Naive thymus-derived CD4-positive, alpha-beta T cell (primary cell): ENCODE measurements around the gene TOM1L2. TPM values are rescaled to one million over a fixed set of nuclear protein-coding genes. Genes with fewer than 3 reads are reported as not detected.

Experiments used
- ATAC-seq: fragments of 150-1000 bp; cut with Tn5 transposase; 2 replicates; pipeline ENCODE4 v1.10.0; 2021; ENCODE audit warnings: mild to moderate bottlenecking, moderate library complexity
- CTCF ChIA-PET: fragments of 350-600 bp; sonication (Branson Sonifier 250); formaldehyde crosslinking; loops from one replicate; lab custom pipeline; 2021; ENCODE audit warnings: antibody characterized with exemption; lab: Charles Lee
- POLR2A ChIA-PET: fragments of 350-600 bp; sonication (Branson Sonifier 250); formaldehyde crosslinking; loops from one replicate; lab custom pipeline; 2021; ENCODE audit warnings: antibody characterized with exemption, inconsistent platforms; lab: Charles Lee
- DNase-seq, 9 donors: peaks; one replicate each; pipeline versions ENCODE4 v3.0.0 to v3.0.0-alpha.2; 2020 to 2022; ENCODE audit warnings: mixed read lengths in 1 of 9
- H3K27ac ChIP-seq: one replicate; pipeline ENCODE4 v1.7.0; 2013; ENCODE audit warnings: mild to moderate bottlenecking, low read depth, low read length, moderate library complexity
- H3K27me3 ChIP-seq, 2 donors: one replicate each; pipeline ENCODE4 v1.7.0; 2013; ENCODE audit warnings: low read length in 2 of 2, mild to moderate bottlenecking in 2 of 2, moderate library complexity in 2 of 2; ENCODE audit not compliant: control insufficient read depth in 2 of 2, insufficient read depth in 2 of 2
- H3K36me3 ChIP-seq, 3 experiments: 1 replicate in 2 of 3; 2 replicates in 1 of 3; pipeline ENCODE4 v1.7.0; 2013; ENCODE audit warnings: low read length in 3 of 3, mild to moderate bottlenecking in 3 of 3, moderate library complexity in 1 of 3; ENCODE audit not compliant: insufficient read depth in 3 of 3, control insufficient read depth in 2 of 3
- H3K4me1 ChIP-seq, 2 donors: one replicate each; pipeline ENCODE4 v1.7.0; 2013; ENCODE audit warnings: low read length in 2 of 2, mild to moderate bottlenecking in 2 of 2, moderate library complexity in 1 of 2; ENCODE audit not compliant: control insufficient read depth in 2 of 2, insufficient read depth in 2 of 2
- H3K4me3 ChIP-seq: 2 replicates; pipeline ENCODE4 v1.7.0; 2013; ENCODE audit warnings: mild to moderate bottlenecking, low read length
- H3K9me3 ChIP-seq, 3 experiments: 1 replicate in 2 of 3; 2 replicates in 1 of 3; pipeline ENCODE4 v1.7.0; 2013; ENCODE audit warnings: low read length in 3 of 3; ENCODE audit not compliant: control insufficient read depth in 2 of 3
- H3K27ac Mint-ChIP-seq, 9 donors: one replicate each; pipeline ENCODE4 v1.8.0; 2020 to 2022; ENCODE audit warnings: mixed read lengths in 9 of 9, mild to moderate bottlenecking in 8 of 9, moderate library complexity in 5 of 9, inconsistent platforms in 2 of 9
- H3K27me3 Mint-ChIP-seq, 5 donors: one replicate each; pipeline ENCODE4 v1.8.0; 2021 to 2022; ENCODE audit warnings: mixed read lengths in 5 of 5, mild to moderate bottlenecking in 1 of 5
- H3K36me3 Mint-ChIP-seq, 5 donors: one replicate each; pipeline ENCODE4 v1.8.0; 2020 to 2022; ENCODE audit warnings: mixed read lengths in 5 of 5, mild to moderate bottlenecking in 3 of 5, inconsistent platforms in 1 of 5
- H3K4me1 Mint-ChIP-seq, 7 donors: one replicate each; pipeline ENCODE4 v1.8.0; 2020 to 2022; ENCODE audit warnings: mixed read lengths in 7 of 7, mild to moderate bottlenecking in 3 of 7, inconsistent platforms in 1 of 7
- H3K4me3 Mint-ChIP-seq, 10 donors: one replicate each; pipeline ENCODE4 v1.8.0; 2020 to 2022; ENCODE audit warnings: mild to moderate bottlenecking in 10 of 10, mixed read lengths in 10 of 10, moderate library complexity in 6 of 10, inconsistent platforms in 2 of 10
- H3K9me3 Mint-ChIP-seq, 11 donors: one replicate each; pipeline ENCODE4 v1.8.0; 2020 to 2022; ENCODE audit warnings: mixed read lengths in 11 of 11, mild to moderate bottlenecking in 4 of 11, inconsistent platforms in 1 of 11, moderate library complexity in 1 of 11
- intact Hi-C, 2 donors: fragments of 100-400 bp; cut with micrococcal nuclease; formaldehyde crosslinking; loops; one replicate each; pipeline ENCODE4 v1.15.1; 2023
- polyA plus RNA-seq, 2 donors: library from polyadenylated mRNA; unstranded; fragments of 300-500 nt; fragmentation: Illumina TruSeq; gene quantifications; one replicate each; pipeline ENCODE4 v1.2.3, GENCODE V29; 2021
- total RNA-seq, 6 experiments: library from RNA in 5 of 6; stranded (reverse) in 5 of 6; gene quantifications; 1 replicate in 5 of 6; 2 replicates in 1 of 6; pipeline ENCODE4 v1.2.3 and lab custom pipeline; 2021 to 2026

Gene TOM1L2
- total and polyA plus RNA-seq, 7 experiments from 2014 or later = 6.9 to 84.1 (median 61.0) TPM

DNA sequence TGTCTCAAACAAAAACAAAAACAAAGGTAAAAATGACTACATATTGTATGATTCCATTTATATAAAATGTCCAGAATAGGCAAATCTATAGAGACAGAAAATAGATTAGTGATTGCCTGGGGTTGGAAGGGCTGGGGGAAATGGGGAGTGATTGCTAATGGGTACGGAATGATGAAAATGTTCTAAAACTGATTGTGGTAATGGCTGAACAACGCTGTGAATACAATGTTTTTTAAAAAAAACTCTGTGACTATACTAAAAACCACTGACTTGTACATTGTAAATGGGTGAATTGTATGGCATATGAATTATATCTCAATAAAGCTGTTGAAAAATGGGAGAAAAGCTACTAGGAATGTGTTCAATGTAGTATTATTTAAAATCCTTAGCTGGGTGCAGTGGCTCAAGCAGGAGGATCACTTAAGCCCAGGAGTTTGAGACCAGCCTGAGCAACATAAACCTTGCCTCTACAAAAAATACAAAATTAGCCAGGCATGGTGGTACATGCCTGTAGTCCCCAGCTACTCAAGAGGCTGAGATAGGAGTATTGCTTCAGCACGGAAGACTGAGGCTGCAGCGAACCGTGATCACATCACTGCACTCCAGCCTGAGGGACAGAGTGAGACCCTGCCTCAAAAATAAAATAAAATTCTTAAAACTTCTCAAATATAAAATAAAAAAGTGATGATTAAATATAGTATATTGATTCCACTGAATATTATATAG lies 47.9 kb downstream of the TOM1L2 start:
- Mint-ChIP-seq H3K27ac (no peak overlapping the region), H3K36me3 (peaks cover 0 to 14% (median 4%) of the 10 kb centered on the region in 5 donors), H3K9me3 (peaks cover 0 to 2% (median 0%) of the 10 kb centered on the region in 11 donors), H3K4me3 (no peak overlapping the region), H3K4me1 (peaks cover 18 to 50% (median 44%) of the 10 kb centered on the region in 7 donors), H3K27me3 (no peaks in the 10 kb centered on the region)
- H3K27ac ChIP-seq = no peak overlapping the region
- H3K27me3 ChIP-seq = no peaks in the 10 kb centered on the region
- peaks cover 0 to 4% of the 10 kb centered on the region in 2 donors for H3K4me1 ChIP-seq
- POLR2A ChIA-PET = no interaction called here
- CTCF ChIA-PET = interaction anchor here (1.1 kb wide), 1 partner anchor 244 kb away, joined by 3 read pairs; no protein-coding TSS in a partner anchor
- ATAC-seq (no peak), DNase-seq (no peak)
- intact Hi-C loops = no loop called here
- no peaks in the 10 kb centered on the region for H3K9me3 ChIP-seq
- H3K36me3 ChIP-seq = no peaks in the 10 kb centered on the region
- H3K4me3 ChIP-seq = no peak overlapping the region

DNA sequence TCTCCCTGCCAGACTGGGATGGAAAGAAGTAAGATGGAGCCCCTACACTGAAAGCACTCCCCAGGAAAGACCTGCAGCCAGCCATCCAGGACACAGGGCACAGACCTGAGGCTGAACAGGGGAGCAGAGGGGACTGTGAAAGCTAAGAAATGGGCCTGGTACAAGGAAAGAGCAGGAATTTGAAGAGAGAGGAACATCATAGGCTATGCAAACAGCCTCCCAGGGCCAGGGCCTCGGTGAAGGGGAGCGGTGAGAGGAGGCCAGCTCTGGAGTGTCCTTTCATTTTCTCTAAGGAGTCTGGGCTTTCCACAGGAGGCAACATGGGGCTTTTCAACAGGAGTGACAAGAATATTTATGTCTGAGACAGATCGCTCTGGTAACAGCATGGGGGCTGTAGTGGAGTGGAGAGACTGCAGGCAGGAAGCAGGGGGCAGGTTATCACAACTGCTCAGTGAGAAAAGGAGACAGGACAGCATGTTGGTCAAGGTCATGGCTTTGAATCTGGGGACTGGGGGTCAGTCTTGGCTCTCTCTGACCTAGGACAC lies 50.1 kb downstream of the TOM1L2 start:
- Mint-ChIP-seq H3K36me3 (peaks cover 0 to 12% (median 4%) of the 10 kb centered on the region in 5 donors), H3K27ac (peak overlapping the region in 4 of 9 donors; percentile 22 to 57 (median 42)), H3K9me3 (peaks cover 0 to 2% (median 0%) of the 10 kb centered on the region in 11 donors), H3K27me3 (no peaks in the 10 kb centered on the region), H3K4me3 (no peak overlapping the region), H3K4me1 (peaks cover 20 to 47% (median 42%) of the 10 kb centered on the region in 7 donors)
- no peak for ATAC-seq
- POLR2A ChIA-PET = interaction anchor here (0.6 kb wide), 1 partner anchor 26 kb away, joined by 3 read pairs; no protein-coding TSS in a partner anchor
- DNase-seq = no peak
- Histone ChIP-seq H3K4me1 (peaks cover 0 to 6% of the 10 kb centered on the region in 2 donors), H3K4me3 (no peak overlapping the region), H3K36me3 (no peaks in the 10 kb centered on the region), H3K27me3 (no peaks in the 10 kb centered on the region), H3K27ac (no peak overlapping the region), H3K9me3 (no peaks in the 10 kb centered on the region)
- intact Hi-C loops = no loop called here
- CTCF ChIA-PET = interaction anchor here (0.6 kb wide), 1 partner anchor 107 kb away, joined by 6 read pairs; no protein-coding TSS in a partner anchor

DNA sequence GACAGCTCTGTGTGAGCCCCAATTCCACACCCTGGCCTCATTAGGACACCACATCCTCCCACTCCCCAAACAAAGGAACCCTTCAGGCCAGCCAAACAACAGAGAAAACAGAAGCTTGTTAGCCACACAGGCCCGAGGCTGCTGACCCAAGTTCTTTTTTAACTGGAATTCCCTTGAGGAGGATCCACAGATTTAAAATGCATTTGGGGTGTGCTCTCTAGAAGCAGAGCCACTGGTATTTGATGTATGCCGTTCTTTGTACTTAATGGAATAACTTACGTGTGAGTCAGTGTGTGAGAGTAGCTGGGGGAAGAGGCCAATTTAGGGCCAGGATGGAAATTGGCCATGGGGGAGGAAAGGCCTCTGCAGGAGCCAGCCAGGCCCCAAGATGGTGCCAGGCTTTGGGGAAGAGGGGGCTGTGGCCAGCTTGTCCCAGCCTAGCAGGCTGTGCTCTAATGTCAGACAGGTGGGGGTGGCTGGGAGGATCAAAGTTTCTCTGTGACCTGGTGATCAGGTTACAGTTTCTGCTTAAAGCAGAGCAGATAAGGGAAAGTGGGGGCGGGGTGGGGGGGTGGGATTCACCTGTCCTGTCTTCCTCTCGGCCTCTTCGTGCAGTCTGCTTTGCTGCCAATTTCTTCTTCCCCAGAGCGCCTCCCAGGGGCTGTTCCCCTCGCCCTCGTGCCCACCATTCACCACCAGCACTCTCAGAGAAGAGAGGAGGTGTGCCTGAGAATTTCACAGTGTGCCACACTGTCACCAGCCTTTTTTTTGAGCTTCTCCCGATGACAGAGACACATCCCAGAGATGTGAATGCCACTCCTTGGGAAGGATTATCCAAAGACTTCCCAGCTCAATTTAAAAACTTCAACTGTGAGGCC lies 50.8 kb downstream of the TOM1L2 start:
- Mint-ChIP-seq H3K9me3 (peaks cover 0 to 2% (median 0%) of the 10 kb centered on the region in 11 donors), H3K27ac (peak overlapping the region in 6 of 9 donors; percentile 22 to 70 (median 61)), H3K27me3 (no peaks in the 10 kb centered on the region), H3K4me1 (peaks cover 20 to 41% (median 35%) of the 10 kb centered on the region in 7 donors), H3K4me3 (no peak overlapping the region), H3K36me3 (peaks cover 0 to 12% (median 4%) of the 10 kb centered on the region in 5 donors)
- no peaks in the 10 kb centered on the region for H3K27me3 ChIP-seq
- no peak overlapping the region for H3K27ac ChIP-seq
- CTCF ChIA-PET = interaction anchor here (0.6 kb wide), 1 partner anchor 108 kb away, joined by 6 read pairs; no protein-coding TSS in a partner anchor
- no peaks in the 10 kb centered on the region for H3K9me3 ChIP-seq
- DNase-seq (no peak), ATAC-seq (no peak)
- H3K4me1 ChIP-seq = peaks cover 0 to 6% of the 10 kb centered on the region in 2 donors
- intact Hi-C loops = no loop called here
- H3K36me3 ChIP-seq = no peaks in the 10 kb centered on the region
- POLR2A ChIA-PET = interaction anchor here (0.6 kb wide), 1 partner anchor 26 kb away, joined by 3 read pairs; no protein-coding TSS in a partner anchor
- no peak overlapping the region for H3K4me3 ChIP-seq

DNA sequence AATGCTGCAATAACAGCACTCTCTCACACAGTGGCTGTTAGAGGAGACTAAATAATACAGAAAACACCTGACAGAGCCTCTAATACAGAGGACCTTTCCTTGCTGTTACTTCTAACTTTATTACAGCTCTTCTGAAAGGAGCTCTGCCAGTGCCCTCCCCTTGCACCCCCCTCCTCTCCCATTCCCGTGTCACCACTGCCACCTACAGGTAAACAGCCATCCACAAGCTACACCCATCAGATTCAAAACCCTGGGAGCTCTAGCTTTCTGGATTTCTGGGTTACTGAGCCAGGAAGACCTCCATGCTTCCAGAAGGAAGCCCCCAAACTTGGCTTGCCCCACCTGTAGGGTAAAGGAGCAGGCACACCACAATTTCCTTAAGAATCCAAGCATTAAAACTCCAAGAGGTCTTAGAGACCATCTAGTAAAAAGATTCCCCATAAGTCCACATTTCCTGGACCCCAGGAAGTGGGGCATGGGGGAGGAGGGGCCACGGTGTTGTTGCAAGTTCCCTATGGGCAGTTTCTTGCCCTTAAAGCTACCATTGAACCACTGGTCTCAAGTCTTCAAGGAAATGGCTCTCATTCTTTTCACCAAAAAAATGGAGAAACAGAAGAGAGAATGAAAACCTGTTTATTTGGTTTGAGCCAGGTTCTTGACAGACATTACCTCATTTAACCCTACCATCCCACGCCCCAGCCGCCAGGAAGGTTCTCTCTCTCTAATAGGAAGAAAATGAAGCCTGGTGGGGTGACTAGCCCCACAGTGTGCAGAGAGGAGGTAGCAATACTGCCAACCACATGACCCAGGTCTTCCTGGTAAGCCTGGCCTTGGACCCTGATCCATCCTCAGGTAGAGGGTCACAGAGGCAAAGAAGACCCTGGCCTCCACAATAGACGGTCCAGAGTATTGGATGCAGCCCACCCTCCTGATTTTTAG lies 52.8 kb downstream of the TOM1L2 start:
- H3K4me3 ChIP-seq = no peak overlapping the region
- peaks cover 21 to 34% (median 26%) of the 10 kb centered on the region in 7 donors for H3K4me1 Mint-ChIP-seq
- peak; percentile 18 to 77 (median 67) for DNase-seq
- peak overlapping the region in 5 of 9 donors; percentile 17 to 49 (median 34) for H3K27ac Mint-ChIP-seq
- intact Hi-C loops = loop anchor here (1.0 to 10.0 kb wide), 7 partner anchors 29 to 238 kb away; partner anchors contain the start of genes RAI1 (in 2 of the 2), DRC3 (in 1 of the 2) and TOM1L2 (in 1 of the 2)
- H3K9me3 ChIP-seq = no peaks in the 10 kb centered on the region
- no peaks in the 10 kb centered on the region for H3K27me3 ChIP-seq
- CTCF ChIA-PET = interaction anchor here (0.6 to 2.3 kb wide), 23 partner anchors 11 to 565 kb away, joined by 3 to 14 read pairs (median 3); partner anchors contain the start of genes DRC3 and TOM1L2
- H3K36me3 ChIP-seq = no peaks in the 10 kb centered on the region
- POLR2A ChIA-PET = interaction anchor here (1.0 to 1.6 kb wide), 3 partner anchors 53 to 239 kb away, joined by 3 to 8 read pairs (median 5); partner anchors contain the start of genes DRC3 and TOM1L2
- H3K9me3 Mint-ChIP-seq = peaks cover 0 to 2% (median 0%) of the 10 kb centered on the region in 11 donors
- H3K4me3 Mint-ChIP-seq = no peak overlapping the region
- peaks cover 0 to 6% of the 10 kb centered on the region in 2 donors for H3K4me1 ChIP-seq
- peaks cover 0 to 9% (median 2%) of the 10 kb centered on the region in 5 donors for H3K36me3 Mint-ChIP-seq
- H3K27ac ChIP-seq = no peak overlapping the region
- no peaks in the 10 kb centered on the region for H3K27me3 Mint-ChIP-seq
- peak; percentile 90 for ATAC-seq

DNA sequence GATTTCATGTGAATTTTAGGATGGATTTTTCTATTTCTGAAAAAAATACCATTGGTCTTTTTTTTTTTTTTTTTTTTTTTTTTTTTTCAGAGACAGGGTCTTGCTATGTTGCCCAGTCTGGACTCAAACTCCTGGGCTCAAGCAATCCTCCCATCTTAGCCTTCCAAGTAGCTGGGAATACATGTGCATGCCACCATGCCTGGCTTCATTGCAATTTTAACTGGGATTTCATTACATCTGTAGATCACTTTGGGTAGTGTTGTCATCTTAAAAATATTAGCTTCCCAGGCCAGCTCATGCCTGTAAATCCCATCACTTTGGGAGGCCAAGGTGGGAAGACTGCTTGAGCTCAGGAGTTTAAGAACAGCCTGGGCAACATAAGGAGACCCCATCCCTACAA lies 54.8 kb downstream of the TOM1L2 start:
- ChIA-PET POLR2A (no interaction called here), CTCF (interaction anchor here (0.9 to 2.2 kb wide), 2 partner anchors 11 to 233 kb away, joined by 4 read pairs; no protein-coding TSS in a partner anchor)
- Histone ChIP-seq H3K27me3 (no peaks in the 10 kb centered on the region), H3K36me3 (no peaks in the 10 kb centered on the region), H3K4me3 (no peak overlapping the region), H3K9me3 (no peaks in the 10 kb centered on the region), H3K27ac (no peak overlapping the region), H3K4me1 (peaks cover 0 to 6% of the 10 kb centered on the region in 2 donors)
- H3K36me3 Mint-ChIP-seq = peaks cover 0 to 13% (median 4%) of the 10 kb centered on the region in 5 donors
- ATAC-seq = no peak
- intact Hi-C loops = loop anchor here (5.0 to 10.0 kb wide), 2 partner anchors 47 to 55 kb away; partner anchors contain the start of genes DRC3 (in 1 of the 2) and TOM1L2 (in 1 of the 2)
- peaks cover 0 to 4% (median 0%) of the 10 kb centered on the region in 11 donors for H3K9me3 Mint-ChIP-seq
- H3K4me1 Mint-ChIP-seq = peaks cover 23 to 38% (median 28%) of the 10 kb centered on the region in 7 donors
- no peak for DNase-seq
- no peak overlapping the region for H3K4me3 Mint-ChIP-seq
- no peak overlapping the region for H3K27ac Mint-ChIP-seq
- H3K27me3 Mint-ChIP-seq = no peaks in the 10 kb centered on the region
